ENCODE data around the gene FLT4. TPM values are rescaled to one million over a fixed set of nuclear protein-coding genes. Genes with fewer than 3 reads are reported as not detected.
A peak's percentile ranks its signal among the peaks of the same experiment; 100 is the strongest.

The FLT4 gene
- total RNA-seq, 1 experiment from 2014 or later: 6.3 TPM

DNA sequence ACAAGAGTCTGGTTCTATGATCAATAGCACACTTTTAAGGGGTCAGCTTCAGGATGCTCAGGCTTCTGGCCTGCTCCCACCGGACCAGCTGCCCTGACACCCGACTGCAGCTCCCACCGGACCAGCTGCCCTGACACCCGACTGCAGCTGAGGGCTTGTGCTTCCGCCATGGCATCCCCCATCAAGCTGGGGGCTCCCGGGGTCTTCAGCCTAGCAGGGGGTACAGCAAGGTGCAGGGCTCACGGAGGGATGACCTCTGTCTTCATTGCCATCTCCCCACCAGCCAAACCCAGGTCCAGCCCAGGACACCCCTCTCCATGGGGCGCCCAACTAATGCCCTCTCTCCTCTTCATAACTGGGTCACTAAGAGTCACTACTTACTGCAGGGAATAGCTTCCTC is 1.9 kb downstream of the FLT4 start:
- Histone ChIP-seq H3K4ac (ENCODE audit: low read depth, low read length) (no peak overlapping the region), H3K27ac (ENCODE audit: insufficient read length, low read depth, low read length) (no peak overlapping the region), H4K5ac (ENCODE audit: insufficient read length, low read depth, low read length) (no peak overlapping the region), H3K23ac (ENCODE audit: insufficient read length, low read depth, low read length) (no peak overlapping the region), H2BK20ac (ENCODE audit: low read depth, low read length, poor library complexity, severe bottlenecking) (no peak overlapping the region), H2BK5ac (ENCODE audit: insufficient read length, low read length) (no peak overlapping the region), H3K27me3 (ENCODE audit: insufficient read depth, low read length) (peaks cover 11% of the 10 kb centered on the region; the same call in 1 of the 2 replicates), H2BK15ac (ENCODE audit: low read depth, low read length) (no peak overlapping the region), H3K23me2 (ENCODE audit: insufficient read length, low read depth, low read length, poor library complexity, severe bottlenecking) (peaks cover 10% of the 10 kb centered on the region), H3K14ac (ENCODE audit: insufficient read depth, low read length) (no peak overlapping the region), H2AFZ (ENCODE audit: low read length) (no peak overlapping the region), H3T11ph (ENCODE audit: low read length) (no peak overlapping the region), H3K9me3 (ENCODE audit: control insufficient read depth, low read depth, low read length) (no peaks in the 10 kb centered on the region), H3K56ac (ENCODE audit: insufficient read length, low read depth, low read length) (no peak overlapping the region), H3K4me2 (ENCODE audit: insufficient read depth, insufficient read length, low read length) (no peak overlapping the region), H2BK120ac (ENCODE audit: low read depth, low read length, poor library complexity, severe bottlenecking) (no peak overlapping the region), H3K79me2 (ENCODE audit: insufficient read depth, low read length) (no peaks in the 10 kb centered on the region), H3K79me1 (ENCODE audit: insufficient read depth, low read depth, low read length, poor library complexity, severe bottlenecking) (no peaks in the 10 kb centered on the region), H3K9ac (ENCODE audit: extremely low read depth, insufficient read length, low read length) (no peak overlapping the region), H3K18ac (ENCODE audit: insufficient read length, low read depth, low read length) (no peak overlapping the region), H3K4me1 (ENCODE audit: insufficient read depth, low read length) (no peaks in the 10 kb centered on the region), H4K91ac (ENCODE audit: insufficient read length, low read depth, low read length) (no peak overlapping the region), H2BK12ac (ENCODE audit: insufficient read length, low read depth, low read length) (no peak overlapping the region), H2AK5ac (ENCODE audit: insufficient read length, low read length) (no peak overlapping the region), H4K8ac (replicated peaks; ENCODE audit: insufficient read length, low read depth, low read length) (no peak overlapping the region), H4K20me1 (ENCODE audit: control insufficient read depth, insufficient read depth, insufficient read length) (no peaks in the 10 kb centered on the region)
- H3K9me3 Mint-ChIP-seq: peaks cover 0 to 1% of the 10 kb centered on the region in 2 experiments; a peak in 2 of 5 replicates
- H3K27ac Mint-ChIP-seq: no peak overlapping the region
- H3K27me3 Mint-ChIP-seq (ENCODE audit: low read depth): peaks cover 65% of the 10 kb centered on the region
- TF ChIP-seq, protein P1, sequence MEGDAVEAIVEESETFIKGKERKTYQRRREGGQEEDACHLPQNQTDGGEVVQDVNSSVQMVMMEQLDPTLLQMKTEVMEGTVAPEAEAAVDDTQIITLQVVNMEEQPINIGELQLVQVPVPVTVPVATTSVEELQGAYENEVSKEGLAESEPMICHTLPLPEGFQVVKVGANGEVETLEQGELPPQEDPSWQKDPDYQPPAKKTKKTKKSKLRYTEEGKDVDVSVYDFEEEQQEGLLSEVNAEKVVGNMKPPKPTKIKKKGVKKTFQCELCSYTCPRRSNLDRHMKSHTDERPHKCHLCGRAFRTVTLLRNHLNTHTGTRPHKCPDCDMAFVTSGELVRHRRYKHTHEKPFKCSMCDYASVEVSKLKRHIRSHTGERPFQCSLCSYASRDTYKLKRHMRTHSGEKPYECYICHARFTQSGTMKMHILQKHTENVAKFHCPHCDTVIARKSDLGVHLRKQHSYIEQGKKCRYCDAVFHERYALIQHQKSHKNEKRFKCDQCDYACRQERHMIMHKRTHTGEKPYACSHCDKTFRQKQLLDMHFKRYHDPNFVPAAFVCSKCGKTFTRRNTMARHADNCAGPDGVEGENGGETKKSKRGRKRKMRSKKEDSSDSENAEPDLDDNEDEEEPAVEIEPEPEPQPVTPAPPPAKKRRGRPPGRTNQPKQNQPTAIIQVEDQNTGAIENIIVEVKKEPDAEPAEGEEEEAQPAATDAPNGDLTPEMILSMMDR (conservative IDR thresholded peaks at IDR 0.05): no peak
- peaks cover 0 to 5% (median 0%) of the 10 kb centered on the region in 3 experiments; a peak in 1 of 7 replicates for H3K36me3 Mint-ChIP-seq (ENCODE audit: insufficient read depth in 1 of 3, low read depth in 3 of 3)
- no CpG with 5 or more reads among the region's 8 CpGs for WGBS (ENCODE audit: extremely low coverage, insufficient read length, low lambda C conversion rate)
- peak overlapping the region in 1 of 2 experiments; percentile 54; a peak in 2 of 5 replicates for H3K4me3 Mint-ChIP-seq
- peaks cover 12 to 25% of the 10 kb centered on the region in 2 experiments for H3K4me1 Mint-ChIP-seq
- no peak for DNase-seq

Measured in H9 (cell line).